GM23338 (cell line): ENCODE measurements around the gene GSAP.

ENCODE experiments used
- EZH2 ChIP-seq: fragments of 200-600 bp; sonication (generic); IDR thresholded peaks from one replicate; pipeline ENCODE4 v1.8.0; 2017; ENCODE audit warnings: antibody characterized with exemption, mild to moderate bottlenecking, low read depth; ENCODE audit not compliant: unreplicated experiment
- EZH2phosphoT487 ChIP-seq: fragments of 200-600 bp; sonication (generic); IDR thresholded peaks from one replicate; pipeline ENCODE4 v1.8.1; 2018; ENCODE audit warnings: antibody characterized with exemption; ENCODE audit not compliant: unreplicated experiment
- POLR2AphosphoS5 ChIP-seq: IDR thresholded peaks from 2 replicates; pipeline ENCODE4 v1.6.1; 2016; ENCODE audit warnings: antibody characterized with exemption, low read depth
- TF ChIP-seq, protein P1 (sequence below), 2 experiments: fragments of 200-600 bp in 1 of 2; sonication (generic) in 1 of 2; conservative IDR thresholded peaks; 2 replicates each; pipeline versions ENCODE4 v1.5.1 to v1.6.1; 2016 to 2017; ENCODE audit warnings: antibody characterized with exemption in 2 of 2, low read depth in 2 of 2, mild to moderate bottlenecking in 2 of 2, moderate library complexity in 1 of 2
- TF ChIP-seq, protein P2 (sequence below): IDR thresholded peaks from one replicate; pipeline ENCODE4 v1.6.1; 2018; ENCODE audit warnings: antibody characterized with exemption; ENCODE audit not compliant: unreplicated experiment

DNA sequence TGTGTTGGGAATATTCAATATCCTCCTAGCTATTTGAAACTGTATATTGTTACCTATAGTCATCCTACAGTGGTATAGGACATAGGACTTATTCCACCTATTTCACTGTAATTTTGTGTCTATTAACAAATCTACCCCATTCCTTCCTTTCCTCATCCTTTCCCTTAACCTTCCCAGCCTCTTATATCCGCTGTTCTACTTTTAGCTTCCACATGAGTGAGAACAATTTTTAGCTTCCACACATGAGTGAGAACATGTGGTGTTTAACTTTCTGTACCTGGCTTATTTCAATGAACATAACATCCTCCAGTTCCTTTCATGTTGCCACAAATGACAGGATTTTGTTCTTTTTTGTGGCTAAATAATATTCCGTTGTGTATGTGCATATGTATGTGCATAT is 120.6 kb downstream of the GSAP start:
- no peak for TF ChIP-seq POLR2AphosphoS5
- TF ChIP-seq EZH2: no peak
- TF ChIP-seq, protein P1, sequence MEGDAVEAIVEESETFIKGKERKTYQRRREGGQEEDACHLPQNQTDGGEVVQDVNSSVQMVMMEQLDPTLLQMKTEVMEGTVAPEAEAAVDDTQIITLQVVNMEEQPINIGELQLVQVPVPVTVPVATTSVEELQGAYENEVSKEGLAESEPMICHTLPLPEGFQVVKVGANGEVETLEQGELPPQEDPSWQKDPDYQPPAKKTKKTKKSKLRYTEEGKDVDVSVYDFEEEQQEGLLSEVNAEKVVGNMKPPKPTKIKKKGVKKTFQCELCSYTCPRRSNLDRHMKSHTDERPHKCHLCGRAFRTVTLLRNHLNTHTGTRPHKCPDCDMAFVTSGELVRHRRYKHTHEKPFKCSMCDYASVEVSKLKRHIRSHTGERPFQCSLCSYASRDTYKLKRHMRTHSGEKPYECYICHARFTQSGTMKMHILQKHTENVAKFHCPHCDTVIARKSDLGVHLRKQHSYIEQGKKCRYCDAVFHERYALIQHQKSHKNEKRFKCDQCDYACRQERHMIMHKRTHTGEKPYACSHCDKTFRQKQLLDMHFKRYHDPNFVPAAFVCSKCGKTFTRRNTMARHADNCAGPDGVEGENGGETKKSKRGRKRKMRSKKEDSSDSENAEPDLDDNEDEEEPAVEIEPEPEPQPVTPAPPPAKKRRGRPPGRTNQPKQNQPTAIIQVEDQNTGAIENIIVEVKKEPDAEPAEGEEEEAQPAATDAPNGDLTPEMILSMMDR (conservative IDR thresholded peaks at IDR 0.05; ENCODE audit: low read depth in 2 of 2): no peak
- TF ChIP-seq EZH2phosphoT487: no peak
- TF ChIP-seq, protein P2, sequence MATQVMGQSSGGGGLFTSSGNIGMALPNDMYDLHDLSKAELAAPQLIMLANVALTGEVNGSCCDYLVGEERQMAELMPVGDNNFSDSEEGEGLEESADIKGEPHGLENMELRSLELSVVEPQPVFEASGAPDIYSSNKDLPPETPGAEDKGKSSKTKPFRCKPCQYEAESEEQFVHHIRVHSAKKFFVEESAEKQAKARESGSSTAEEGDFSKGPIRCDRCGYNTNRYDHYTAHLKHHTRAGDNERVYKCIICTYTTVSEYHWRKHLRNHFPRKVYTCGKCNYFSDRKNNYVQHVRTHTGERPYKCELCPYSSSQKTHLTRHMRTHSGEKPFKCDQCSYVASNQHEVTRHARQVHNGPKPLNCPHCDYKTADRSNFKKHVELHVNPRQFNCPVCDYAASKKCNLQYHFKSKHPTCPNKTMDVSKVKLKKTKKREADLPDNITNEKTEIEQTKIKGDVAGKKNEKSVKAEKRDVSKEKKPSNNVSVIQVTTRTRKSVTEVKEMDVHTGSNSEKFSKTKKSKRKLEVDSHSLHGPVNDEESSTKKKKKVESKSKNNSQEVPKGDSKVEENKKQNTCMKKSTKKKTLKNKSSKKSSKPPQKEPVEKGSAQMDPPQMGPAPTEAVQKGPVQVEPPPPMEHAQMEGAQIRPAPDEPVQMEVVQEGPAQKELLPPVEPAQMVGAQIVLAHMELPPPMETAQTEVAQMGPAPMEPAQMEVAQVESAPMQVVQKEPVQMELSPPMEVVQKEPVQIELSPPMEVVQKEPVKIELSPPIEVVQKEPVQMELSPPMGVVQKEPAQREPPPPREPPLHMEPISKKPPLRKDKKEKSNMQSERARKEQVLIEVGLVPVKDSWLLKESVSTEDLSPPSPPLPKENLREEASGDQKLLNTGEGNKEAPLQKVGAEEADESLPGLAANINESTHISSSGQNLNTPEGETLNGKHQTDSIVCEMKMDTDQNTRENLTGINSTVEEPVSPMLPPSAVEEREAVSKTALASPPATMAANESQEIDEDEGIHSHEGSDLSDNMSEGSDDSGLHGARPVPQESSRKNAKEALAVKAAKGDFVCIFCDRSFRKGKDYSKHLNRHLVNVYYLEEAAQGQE: no peak
